OCI-LY1 (cell line): ENCODE results near the gene VWA2.

Experiments
- H2AFZ ChIP-seq: fragments of 200-600 bp; sonication (generic), shearing (Covaris generic); 2 replicates; pipeline ENCODE4 v1.6.0; 2014; ENCODE audit warnings: antibody characterized with exemption, mild to moderate bottlenecking, low read length
- H3F3A ChIP-seq: fragments of 200-600 bp; sonication (generic), shearing (Covaris generic); 2 replicates; pipeline ENCODE4 v1.6.0; 2014; ENCODE audit warnings: mild to moderate bottlenecking, antibody characterized with exemption, low read length, moderate library complexity; ENCODE audit not compliant: insufficient read depth
- H3K27ac ChIP-seq: fragments of 200-600 bp; sonication (generic); 2 replicates; pipeline ENCODE4 v1.5.1; 2014; ENCODE audit warnings: low read length, mixed run types, mild to moderate bottlenecking, low read depth; ENCODE audit not compliant: poor library complexity, severe bottlenecking
- H3K27me3 ChIP-seq: fragments of 200-600 bp; sonication (generic); 2 replicates; pipeline ENCODE4 v1.6.0; 2014; ENCODE audit warnings: antibody characterized with exemption, mild to moderate bottlenecking, low read length, moderate library complexity; ENCODE audit not compliant: insufficient read depth
- H3K36me3 ChIP-seq: fragments of 200-600 bp; sonication (generic); 2 replicates; pipeline ENCODE4 v1.6.1; 2014; ENCODE audit warnings: mild to moderate bottlenecking, antibody characterized with exemption, low read length, moderate library complexity, mixed read lengths; ENCODE audit not compliant: insufficient read depth
- H3K4me1 ChIP-seq: fragments of 200-600 bp; sonication (generic); 2 replicates; pipeline ENCODE4 v1.5.1; 2014; ENCODE audit warnings: mild to moderate bottlenecking, low read length, moderate library complexity; ENCODE audit not compliant: insufficient read depth, severe bottlenecking
- H3K4me2 ChIP-seq: fragments of 200-600 bp; sonication (generic), shearing (Covaris generic); 2 replicates; pipeline ENCODE4 v1.6.1; 2014; ENCODE audit warnings: low read length
- H3K4me3 ChIP-seq: fragments of 200-600 bp; sonication (generic); 2 replicates; pipeline ENCODE4 v1.5.1; 2014; ENCODE audit warnings: low read length, low read depth, mild to moderate bottlenecking, mixed read lengths; ENCODE audit not compliant: poor library complexity, severe bottlenecking
- H3K79me2 ChIP-seq: fragments of 200-600 bp; shearing (Covaris generic); 2 replicates; pipeline ENCODE4 v1.6.1; 2016; ENCODE audit warnings: mixed run types, low read length, mixed read lengths; ENCODE audit not compliant: insufficient read depth
- H3K9ac ChIP-seq: fragments of 200-600 bp; sonication (generic), shearing (Covaris generic); 2 replicates; pipeline ENCODE4 v1.6.1; 2014; ENCODE audit warnings: mild to moderate bottlenecking, low read length, mixed read lengths
- H3K9me2 ChIP-seq: fragments of 200-600 bp; sonication (generic), shearing (Covaris generic); 2 replicates; pipeline ENCODE4 v1.6.1; 2014; ENCODE audit warnings: low read depth, mild to moderate bottlenecking, low read length, mixed read lengths
- H3K9me3 ChIP-seq: fragments of 200-600 bp; shearing (Covaris generic); 2 replicates; pipeline ENCODE4 v1.6.1; 2014; ENCODE audit warnings: low read length, mixed read lengths
- H4K20me1 ChIP-seq: fragments of 200-600 bp; sonication (generic), shearing (Covaris generic); 2 replicates; pipeline ENCODE4 v1.6.0; 2016; ENCODE audit warnings: mild to moderate bottlenecking, low read length; ENCODE audit not compliant: insufficient read depth
- CTCF ChIP-seq: fragments of 200-600 bp; sonication (generic), shearing (Covaris generic); IDR thresholded peaks from 2 replicates; pipeline ENCODE4 v1.5.1; 2017; ENCODE audit warnings: mild to moderate bottlenecking, antibody characterized with exemption, low read length, moderate library complexity, mixed read lengths
- EZH2 ChIP-seq: fragments of 200-600 bp; sonication (generic), shearing (Covaris generic); IDR thresholded peaks from 2 replicates; pipeline ENCODE4 v1.8.0; 2017; ENCODE audit warnings: borderline replicate concordance, mixed run types, mild to moderate bottlenecking, antibody characterized with exemption, low read length, moderate library complexity, mixed read lengths

The VWA2 gene

GRCh38 chr10:114278884-114279191 is 39.8 kb downstream of the VWA2 start:
- no peaks in the 10 kb centered on the region; the same call in 1 of the 2 replicates for H3K27me3 ChIP-seq
- H3K79me2 ChIP-seq = no peaks in the 10 kb centered on the region
- H3K9me3 ChIP-seq = no peaks in the 10 kb centered on the region
- H3K4me3 ChIP-seq = no peak overlapping the region
- no peak overlapping the region for H3K9ac ChIP-seq
- H3K9me2 ChIP-seq = no peaks in the 10 kb centered on the region
- no peak overlapping the region for H3K27ac ChIP-seq
- no peak overlapping the region for H2AFZ ChIP-seq
- H4K20me1 ChIP-seq = no peaks in the 10 kb centered on the region
- no peaks in the 10 kb centered on the region for H3K36me3 ChIP-seq
- no peaks in the 10 kb centered on the region for H3K4me1 ChIP-seq
- H3K4me2 ChIP-seq = no peak overlapping the region
- no peaks in the 10 kb centered on the region for H3F3A ChIP-seq
- no peak for TF ChIP-seq EZH2
- TF ChIP-seq CTCF = no peak

- Histone ChIP-seq H4K20me1 (no peaks in the 10 kb centered on the region), H3K36me3 (no peaks in the 10 kb centered on the region), H3F3A (no peaks in the 10 kb centered on the region), H3K9ac (no peak overlapping the region), H3K4me2 (no peak overlapping the region), H3K4me3 (no peak overlapping the region), H3K27ac (no peak overlapping the region), H3K9me2 (no peaks in the 10 kb centered on the region), H3K4me1 (no peaks in the 10 kb centered on the region), H3K79me2 (no peaks in the 10 kb centered on the region), H3K27me3 (no peaks in the 10 kb centered on the region; the same call in 1 of the 2 replicates), H2AFZ (no peak overlapping the region), H3K9me3 (no peaks in the 10 kb centered on the region)
- TF ChIP-seq EZH2 (no peak), CTCF (no peak)
Observed at GRCh38 chr10:114279289-114279688, 40.2 kb downstream of the VWA2 start.

- no peak overlapping the region for H2AFZ ChIP-seq
- H3K9me2 ChIP-seq = no peaks in the 10 kb centered on the region
- no peaks in the 10 kb centered on the region for H4K20me1 ChIP-seq
- H3K4me1 ChIP-seq = no peaks in the 10 kb centered on the region
- no peak overlapping the region for H3K9ac ChIP-seq
- H3K36me3 ChIP-seq = no peaks in the 10 kb centered on the region
- H3K9me3 ChIP-seq = no peaks in the 10 kb centered on the region
- no peaks in the 10 kb centered on the region for H3K79me2 ChIP-seq
- H3K27ac ChIP-seq = no peak overlapping the region
- H3K27me3 ChIP-seq = no peaks in the 10 kb centered on the region; the same call in 1 of the 2 replicates
- TF ChIP-seq CTCF (no peak), EZH2 (no peak)
- H3F3A ChIP-seq = no peaks in the 10 kb centered on the region
- no peak overlapping the region for H3K4me3 ChIP-seq
- H3K4me2 ChIP-seq = no peak overlapping the region
Observed at GRCh38 chr10:114279901-114280644, 41.0 kb downstream of the VWA2 start.
